Stomach (tissue), 9 donors: ENCODE results near the gene UFSP1. TPM values are rescaled to one million over a fixed set of nuclear protein-coding genes. Genes with fewer than 3 reads are reported as not detected.
A peak's percentile ranks its signal among the peaks of the same experiment; 100 is the strongest.
"Not testable (repeated sequence)": the region's sequence is repeated elsewhere in the genome, so short reads cannot be mapped to it uniquely, and the experiment has no call there.

Source experiments
- DNase-seq, 2 donors: peaks; one replicate each; pipeline versions ENCODE4 v3.0.0 to v3.0.0-alpha.2; 2013 to 2019
- H3K27ac ChIP-seq, 5 donors: fragments of 200-600 bp in 4 of 5; sonication (generic) in 4 of 5; one replicate each; pipeline ENCODE4 v1.5.1; 2013 to 2019; ENCODE audit warnings: mild to moderate bottlenecking in 1 of 5, moderate library complexity in 1 of 5
- H3K27me3 ChIP-seq, 3 donors: fragments of 200-600 bp; sonication (generic); one replicate each; pipeline ENCODE4 v1.5.1; 2017 to 2019; ENCODE audit warnings: mixed run types in 1 of 3
- H3K36me3 ChIP-seq, 4 donors: fragments of 200-600 bp; sonication (generic); 1 replicate in 3 of 4; 2 replicates in 1 of 4; pipeline ENCODE4 v1.5.1; 2016 to 2019
- H3K4me1 ChIP-seq, 4 donors: fragments of 200-600 bp; sonication (generic); one replicate each; pipeline ENCODE4 v1.5.1; 2016 to 2019
- H3K4me3 ChIP-seq, 4 donors: fragments of 200-600 bp; sonication (generic) in 3 of 4; one replicate each; pipeline ENCODE4 v1.5.1; 2016 to 2019; ENCODE audit warnings: mild to moderate bottlenecking in 1 of 4
- H3K9me3 ChIP-seq, 4 donors: fragments of 200-600 bp; sonication (generic); one replicate each; pipeline ENCODE4 v1.5.1; 2016 to 2019
- EP300 ChIP-seq: sonication (generic); formaldehyde crosslinking; IDR thresholded peaks from one replicate; pipeline ENCODE4 v1.6.1; 2017; ENCODE audit warnings: antibody characterized with exemption
- POLR2A ChIP-seq, 4 donors: fragments of 450-650 bp; IDR thresholded peaks; one replicate each; pipeline ENCODE4 v1.6.1; 2016; ENCODE audit warnings: antibody characterized with exemption in 4 of 4, control low read depth in 2 of 4, mild to moderate bottlenecking in 1 of 4, moderate library complexity in 1 of 4
- POLR2AphosphoS5 ChIP-seq, 3 donors: sonication (generic); formaldehyde crosslinking; IDR thresholded peaks; one replicate each; pipeline ENCODE4 v1.6.1; 2016; ENCODE audit warnings: antibody characterized with exemption in 3 of 3
- WGBS, 5 donors: extraction: QIAGEN DNeasy Blood & Tissue Kit in 3 of 5; methylation state at CpG; one replicate each; pipeline versions ENCODE4 v1.1.5 to v1.1.7; 2013 to 2018; 5-methylcytosine and 5-hydroxymethylcytosine counted together
- intact Hi-C: fragments of 100-400 bp; cut with DNase I; formaldehyde crosslinking; loops from one replicate; pipeline ENCODE4 v1.15.1; 2023; ENCODE audit warnings: low total_unique reads
- polyA plus RNA-seq, 3 donors: library from polyadenylated mRNA; stranded (reverse); fragments of 200-250 nt; gene quantifications; one replicate each; pipeline ENCODE4 v1.2.3, GENCODE V29; 2013
- total RNA-seq, 5 donors: library from RNA; depleted of rRNA; stranded (reverse); fragments of >200 nt; gene quantifications; one replicate each; pipeline versions ENCODE4 v1.1.0 to v1.2.3, GENCODE V29; 2014 to 2016
- TF ChIP-seq, protein P1 (sequence below), 7 experiments: fragments of 450-650 bp in 4 of 7; fragments of 200-600 bp in 3 of 7; sonication (generic) in 3 of 7; IDR thresholded peaks; one replicate each; pipeline ENCODE4 v1.5.1; 2016 to 2019; ENCODE audit warnings: antibody characterized with exemption in 7 of 7, control low read depth in 2 of 7, mild to moderate bottlenecking in 1 of 7
- donor health status: healthy with polysubstance abuse.
- donor health status: Bipolar disorder and iron deficiency.
- donor health status: healthy.

The UFSP1 gene
- total and polyA plus RNA-seq, 8 donors, result 0.73 to 22.6 (median 4.1) TPM; not detected in 3

DNA sequence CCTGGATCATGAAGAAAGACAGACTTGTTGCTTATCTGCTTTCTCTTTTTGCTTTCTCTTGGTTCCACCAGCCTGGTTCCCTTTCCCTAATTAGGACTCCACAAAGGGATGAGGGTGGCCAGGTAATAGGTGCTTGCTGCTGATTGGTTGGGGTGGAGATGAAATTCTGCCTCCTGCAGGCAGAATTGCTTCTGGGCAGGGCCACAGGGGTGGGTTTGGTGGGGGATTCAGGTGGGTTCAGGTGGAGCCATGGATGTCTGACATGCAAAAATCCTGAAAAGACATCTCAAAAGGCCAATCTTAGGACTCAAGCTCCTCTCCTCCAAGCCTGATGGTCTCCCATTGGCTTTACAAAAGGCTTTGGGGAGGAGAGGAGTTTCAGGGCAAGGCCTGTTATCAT, 31.5 kb upstream of the UFSP1 start:
- Histone ChIP-seq H3K27me3 (peaks cover 0 to 6% (median 0%) of the 10 kb centered on the region in 3 donors), H3K36me3 (no peaks in the 10 kb centered on the region), H3K4me3 (no peak overlapping the region), H3K9me3 (no peaks in the 10 kb centered on the region), H3K4me1 (peaks cover 0 to 5% (median 0%) of the 10 kb centered on the region in 4 donors), H3K27ac (no peak overlapping the region)
- TF ChIP-seq POLR2A (IDR thresholded peaks at IDR 0.05) (no peak), EP300 (no peak), POLR2AphosphoS5 (IDR thresholded peaks at IDR 0.05) (no peak)
- TF ChIP-seq, protein P1, sequence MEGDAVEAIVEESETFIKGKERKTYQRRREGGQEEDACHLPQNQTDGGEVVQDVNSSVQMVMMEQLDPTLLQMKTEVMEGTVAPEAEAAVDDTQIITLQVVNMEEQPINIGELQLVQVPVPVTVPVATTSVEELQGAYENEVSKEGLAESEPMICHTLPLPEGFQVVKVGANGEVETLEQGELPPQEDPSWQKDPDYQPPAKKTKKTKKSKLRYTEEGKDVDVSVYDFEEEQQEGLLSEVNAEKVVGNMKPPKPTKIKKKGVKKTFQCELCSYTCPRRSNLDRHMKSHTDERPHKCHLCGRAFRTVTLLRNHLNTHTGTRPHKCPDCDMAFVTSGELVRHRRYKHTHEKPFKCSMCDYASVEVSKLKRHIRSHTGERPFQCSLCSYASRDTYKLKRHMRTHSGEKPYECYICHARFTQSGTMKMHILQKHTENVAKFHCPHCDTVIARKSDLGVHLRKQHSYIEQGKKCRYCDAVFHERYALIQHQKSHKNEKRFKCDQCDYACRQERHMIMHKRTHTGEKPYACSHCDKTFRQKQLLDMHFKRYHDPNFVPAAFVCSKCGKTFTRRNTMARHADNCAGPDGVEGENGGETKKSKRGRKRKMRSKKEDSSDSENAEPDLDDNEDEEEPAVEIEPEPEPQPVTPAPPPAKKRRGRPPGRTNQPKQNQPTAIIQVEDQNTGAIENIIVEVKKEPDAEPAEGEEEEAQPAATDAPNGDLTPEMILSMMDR (IDR thresholded peaks at IDR 0.05), result no peak
- DNase-seq, result no peak
- intact Hi-C loops, result no loop called here

DNA sequence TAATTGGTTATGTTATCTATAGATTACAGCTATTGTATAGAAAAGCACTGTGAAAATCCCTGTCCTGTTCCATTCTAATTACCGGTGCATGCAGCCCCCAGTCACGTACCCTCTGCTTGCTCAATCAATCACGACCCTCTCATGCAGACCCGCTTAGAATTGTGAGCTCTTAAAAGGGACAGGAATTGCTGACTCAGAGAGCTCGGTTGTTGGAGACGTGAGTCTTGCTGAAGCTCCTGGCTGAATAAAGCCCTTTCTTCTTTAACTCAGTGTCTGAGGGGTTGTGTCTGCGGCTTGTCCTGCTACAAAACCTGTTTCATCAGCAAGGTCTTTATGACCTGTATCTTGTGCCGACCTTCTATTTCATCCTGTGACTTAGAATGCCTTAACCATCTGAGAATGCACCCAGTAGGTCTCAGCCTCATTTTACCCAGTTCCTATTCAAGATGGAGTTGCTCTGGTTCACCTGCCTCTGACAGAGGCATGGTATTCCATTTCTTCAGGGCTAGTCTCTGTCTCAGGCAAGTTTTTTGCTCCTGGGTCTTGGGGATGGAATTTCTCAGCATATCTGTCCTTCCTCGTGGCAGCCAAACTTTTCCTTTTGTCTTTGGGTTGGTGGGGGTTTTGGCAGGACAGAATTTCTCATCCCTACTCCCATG, 30.4 kb upstream of the UFSP1 start:
- H3K27ac ChIP-seq, H3K36me3 ChIP-seq, intact Hi-C loops, H3K27me3 ChIP-seq, H3K9me3 ChIP-seq, H3K4me1 ChIP-seq, DNase-seq, H3K4me3 ChIP-seq: not testable (repeated sequence)
- 72 to 75% (median 72%) methylated on average over 9 of the region's 9 CpGs for WGBS, 5 donors

DNA sequence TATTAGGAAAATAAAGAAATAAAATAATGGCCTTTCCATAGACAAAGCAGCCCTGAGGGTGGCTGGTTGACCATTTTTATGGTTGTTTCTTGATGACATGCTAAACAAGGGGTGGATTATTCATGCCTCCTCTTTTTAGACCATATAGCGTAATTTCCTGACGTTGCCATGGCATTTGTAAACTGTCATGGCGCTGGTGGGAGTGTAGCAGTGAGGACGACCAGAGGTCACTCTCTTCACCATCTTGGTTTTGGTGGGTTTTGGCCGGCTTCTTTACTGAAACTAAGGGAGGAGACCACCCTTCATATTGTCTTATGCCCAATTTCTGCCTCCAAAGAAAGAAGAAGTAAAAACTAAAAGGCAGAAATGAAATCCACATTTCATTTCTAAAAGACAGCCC, 29.8 kb upstream of the UFSP1 start:
- H3K27ac ChIP-seq, H3K27me3 ChIP-seq, intact Hi-C loops, H3K9me3 ChIP-seq, DNase-seq, H3K4me1 ChIP-seq, H3K36me3 ChIP-seq, H3K4me3 ChIP-seq: not testable (repeated sequence)
- 82 to 91% (median 86%) methylated on average over 5 of the region's 5 CpGs for WGBS, 5 donors

DNA sequence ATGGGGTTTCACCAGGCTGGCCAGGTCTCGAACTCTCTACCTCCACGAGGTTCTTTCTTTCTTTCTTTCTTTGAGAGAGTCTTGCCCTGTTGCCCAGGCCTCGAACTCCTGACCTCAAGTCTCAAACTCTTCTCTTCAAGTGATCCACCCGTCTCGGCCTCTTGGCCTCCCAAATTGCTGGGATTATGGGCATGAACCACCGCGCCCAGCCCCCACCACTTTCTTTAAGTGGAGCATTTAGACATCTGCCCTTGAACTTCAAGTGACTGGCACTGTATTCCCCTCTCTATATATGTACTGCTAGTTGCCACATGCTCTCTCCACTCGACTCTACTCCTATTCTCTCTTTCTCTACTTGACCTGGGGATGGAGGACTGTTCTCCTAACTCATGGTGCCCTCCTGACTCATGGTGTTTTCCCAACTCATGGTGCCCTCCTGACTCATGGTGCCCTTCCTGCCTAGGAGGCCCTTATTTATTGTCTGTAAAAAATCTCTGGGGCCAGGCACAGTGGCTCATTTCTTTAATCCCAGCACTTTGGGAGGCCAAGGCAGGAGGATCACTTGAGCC, 25.4 kb upstream of the UFSP1 start:
- TF ChIP-seq POLR2AphosphoS5 (IDR thresholded peaks at IDR 0.05) (no peak), EP300 (no peak), POLR2A (IDR thresholded peaks at IDR 0.05) (no peak)
- TF ChIP-seq, protein P1 (IDR thresholded peaks at IDR 0.05), result no peak
- no peaks in the 10 kb centered on the region for H3K9me3 ChIP-seq
- intact Hi-C loops, result no loop called here
- H3K36me3 ChIP-seq, result no peaks in the 10 kb centered on the region
- peaks cover 0 to 5% (median 0%) of the 10 kb centered on the region in 3 donors for H3K27me3 ChIP-seq
- H3K4me1 ChIP-seq, result peaks cover 0 to 5% (median 0%) of the 10 kb centered on the region in 4 donors
- no peak overlapping the region for H3K27ac ChIP-seq
- WGBS, 5 donors, result 82 to 90% (median 87%) methylated on average over 8 of the region's 8 CpGs
- no peak overlapping the region for H3K4me3 ChIP-seq
- DNase-seq, result no peak

DNA sequence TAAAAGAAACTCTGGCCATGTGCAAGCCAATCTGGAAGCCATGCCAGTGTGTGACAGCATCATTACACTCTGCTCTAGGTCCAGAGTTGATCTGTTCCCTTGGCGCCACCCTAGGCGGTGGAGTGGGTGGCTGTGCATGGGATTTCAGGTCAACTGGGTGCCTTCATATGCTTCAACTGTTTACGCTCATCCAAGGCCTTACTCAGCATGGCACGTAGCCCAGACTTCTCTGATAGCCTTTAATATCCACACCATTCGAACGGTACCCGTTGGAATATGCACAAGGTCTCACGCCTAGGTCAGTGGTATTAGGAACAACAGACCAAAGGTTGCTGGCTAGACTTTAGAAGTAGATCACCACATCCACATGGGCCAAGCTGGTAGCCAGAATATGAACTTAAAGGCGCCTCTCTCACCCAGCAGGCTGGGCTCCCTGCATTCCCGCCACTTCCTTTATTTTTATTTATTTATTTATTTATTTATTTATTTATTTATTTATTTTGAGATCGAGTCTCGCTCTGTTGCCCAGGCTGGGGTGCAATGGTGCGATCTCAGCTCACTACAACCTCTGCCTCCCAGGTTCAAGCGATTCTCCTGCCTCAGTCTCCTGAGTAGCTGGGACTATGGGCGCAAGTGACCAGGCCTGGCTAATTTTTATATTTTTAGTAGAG, 24.8 kb upstream of the UFSP1 start:
- peak; percentile 46 to 73 for DNase-seq
- H3K27me3 ChIP-seq, result peaks cover 0 to 4% (median 0%) of the 10 kb centered on the region in 3 donors
- intact Hi-C loops, result no loop called here
- no peak overlapping the region for H3K4me3 ChIP-seq
- H3K36me3 ChIP-seq, result no peaks in the 10 kb centered on the region
- H3K27ac ChIP-seq, result no peak overlapping the region
- H3K4me1 ChIP-seq, result peaks cover 0 to 5% (median 0%) of the 10 kb centered on the region in 4 donors
- no peaks in the 10 kb centered on the region for H3K9me3 ChIP-seq
- WGBS, 5 donors, result 58 to 71% (median 67%) methylated on average over 15 of the region's 15 CpGs
- TF ChIP-seq, protein P1 (IDR thresholded peaks at IDR 0.05), result no peak
- TF ChIP-seq POLR2AphosphoS5 (IDR thresholded peaks at IDR 0.05) (peak in 1 of 3 donors; percentile 72), POLR2A (IDR thresholded peaks at IDR 0.05) (no peak)
